MCF 10A (cell line): ENCODE measurements around the gene NIN. TPM values are rescaled to one million over a fixed set of nuclear protein-coding genes. Genes with fewer than 3 reads are reported as not detected.
A peak's percentile ranks its signal among the peaks of the same experiment; 100 is the strongest.

ENCODE experiments used
- BruUV-seq: library from RNA; stranded (reverse); fragments of 400-500 nt; replicated peaks from 2 replicates; lab custom pipeline; 2021; lab: Mats Ljungman, UMichigan
- CTCF ChIA-PET: fragments of 300-600 bp; sonication (Branson Sonifier 250); formaldehyde crosslinking; extraction: SDS; loops from one replicate; lab custom pipeline; 2021; ENCODE audit warnings: antibody characterized with exemption, inconsistent platforms; lab: Yijun Ruan, JAX
- POLR2A ChIA-PET: fragments of 300-600, 350-650 bp; sonication (Branson Sonifier 250); formaldehyde crosslinking; extraction: SDS; loops from one replicate; lab custom pipeline; 2020; ENCODE audit warnings: antibody characterized with exemption, inconsistent platforms; lab: Yijun Ruan, JAX
- DNase-seq: peaks from one replicate; pipeline ENCODE4 v3.0.0-alpha.2; 2018; ENCODE audit not compliant: unreplicated experiment
- H3K27ac Mint-ChIP-seq: one replicate; pipeline ENCODE4 v1.8.0; 2022; ENCODE audit warnings: mild to moderate bottlenecking, low read depth, mixed read lengths; ENCODE audit not compliant: unreplicated experiment
- H3K27me3 Mint-ChIP-seq: one replicate; pipeline ENCODE4 v1.8.0; 2022; ENCODE audit warnings: mixed read lengths; ENCODE audit not compliant: insufficient read depth, unreplicated experiment
- H3K36me3 Mint-ChIP-seq: one replicate; pipeline ENCODE4 v1.8.0; 2022; ENCODE audit warnings: mild to moderate bottlenecking, moderate library complexity, mixed read lengths; ENCODE audit not compliant: insufficient read depth, unreplicated experiment
- H3K4me1 Mint-ChIP-seq: one replicate; pipeline ENCODE4 v1.8.0; 2022; ENCODE audit warnings: mixed read lengths; ENCODE audit not compliant: insufficient read depth, unreplicated experiment
- H3K4me3 Mint-ChIP-seq: one replicate; pipeline ENCODE4 v1.8.0; 2022; ENCODE audit warnings: mild to moderate bottlenecking, moderate library complexity, mixed read lengths; ENCODE audit not compliant: unreplicated experiment
- H3K9me3 Mint-ChIP-seq: one replicate; pipeline ENCODE4 v1.8.0; 2022; ENCODE audit warnings: mixed read lengths; ENCODE audit not compliant: unreplicated experiment
- CTCF ChIP-seq: fragments of 200-600 bp; IDR thresholded peaks from one replicate; pipeline ENCODE4 v1.8.0; 2022; ENCODE audit warnings: antibody characterized with exemption, mild to moderate bottlenecking; ENCODE audit not compliant: unreplicated experiment
- intact Hi-C: fragments of 100-400 bp; cut with micrococcal nuclease; formaldehyde crosslinking; loops from 2 replicates; pipeline ENCODE4 v1.14.1; 2022
- total RNA-seq: library from RNA; stranded (reverse); gene quantifications from 2 replicates; pipeline ENCODE4 v1.2.3, GENCODE V29; 2022

The NIN gene
- total RNA-seq, 1 experiment from 2014 or later, result 33.0 TPM

GRCh38 chr14:50770586-50770985 is 60.4 kb downstream of the NIN start:
- Mint-ChIP-seq H3K4me1 (peaks cover 27% of the 10 kb centered on the region), H3K27ac (peak overlapping the region; percentile 9), H3K4me3 (no peak overlapping the region), H3K9me3 (no peaks in the 10 kb centered on the region), H3K36me3 (peaks cover 49% of the 10 kb centered on the region), H3K27me3 (no peaks in the 10 kb centered on the region)
- TF ChIP-seq CTCF, result no peak
- intact Hi-C loops, result no loop called here
- ChIA-PET CTCF (interaction anchor here (1.1 to 10.0 kb wide), 4 partner anchors 10 to 227 kb away, joined by 4 to 233 read pairs (median 66); no protein-coding TSS in a partner anchor), POLR2A (no interaction called here)
- no TSS peak for BruUV-seq
- DNase-seq, result no peak

GRCh38 chr14:50769863-50770500 is 61.0 kb downstream of the NIN start:
- no peak for TF ChIP-seq CTCF
- no peaks in the 10 kb centered on the region for H3K9me3 Mint-ChIP-seq
- peaks cover 21% of the 10 kb centered on the region for H3K4me1 Mint-ChIP-seq
- DNase-seq, result no peak
- intact Hi-C loops, result no loop called here
- no TSS peak for BruUV-seq
- H3K4me3 Mint-ChIP-seq, result no peak overlapping the region
- H3K27me3 Mint-ChIP-seq, result no peaks in the 10 kb centered on the region
- CTCF ChIA-PET, result interaction anchor here (1.1 to 2.2 kb wide), 3 partner anchors 90 to 227 kb away, joined by 4 to 7 read pairs (median 4); no protein-coding TSS in a partner anchor
- POLR2A ChIA-PET, result no interaction called here
- H3K27ac Mint-ChIP-seq, result peak overlapping the region; percentile 9
- H3K36me3 Mint-ChIP-seq, result peaks cover 44% of the 10 kb centered on the region

- DNase-seq, result no peak
- no peak for TF ChIP-seq CTCF
- ChIA-PET CTCF (interaction anchor here (0.8 to 2.2 kb wide), 4 partner anchors 18 to 226 kb away, joined by 3 to 7 read pairs (median 4); no protein-coding TSS in a partner anchor), POLR2A (no interaction called here)
- no TSS peak for BruUV-seq
- Mint-ChIP-seq H3K36me3 (peaks cover 44% of the 10 kb centered on the region), H3K4me1 (peaks cover 8% of the 10 kb centered on the region), H3K27me3 (no peaks in the 10 kb centered on the region), H3K9me3 (no peaks in the 10 kb centered on the region), H3K4me3 (no peak overlapping the region), H3K27ac (no peak overlapping the region)
- intact Hi-C loops, result no loop called here
Measured at GRCh38 chr14:50768680-50769079, 62.3 kb downstream of the NIN start.

GRCh38 chr14:50766338-50766886 is 64.5 kb downstream of the NIN start:
- no peak for TF ChIP-seq CTCF
- Mint-ChIP-seq H3K36me3 (peaks cover 30% of the 10 kb centered on the region), H3K4me3 (no peak overlapping the region), H3K27me3 (no peaks in the 10 kb centered on the region), H3K27ac (no peak overlapping the region), H3K4me1 (peaks cover 5% of the 10 kb centered on the region), H3K9me3 (no peaks in the 10 kb centered on the region)
- no peak for DNase-seq
- BruUV-seq, result no TSS peak
- intact Hi-C loops, result no loop called here
- CTCF ChIA-PET, result interaction anchor here (0.8 to 1.9 kb wide), 5 partner anchors 9 to 224 kb away, joined by 3 to 15 read pairs (median 5); no protein-coding TSS in a partner anchor
- POLR2A ChIA-PET, result interaction anchor here (0.7 to 1.7 kb wide), 4 partner anchors 9 to 100 kb away, joined by 3 to 6 read pairs (median 4); no protein-coding TSS in a partner anchor
